Measurements from ENCODE around the gene LIPJ.

LIPJ gene

GRCh38 chr10:88594482-88594881 lies 7.9 kb downstream of the LIPJ start:
- no peak for DNase-seq (ENCODE audit: low read depth in 2 of 2)

GRCh38 chr10:88598055-88598454 lies 11.5 kb downstream of the LIPJ start:
- DNase-seq (ENCODE audit: low read depth in 2 of 2), result no peak

- DNase-seq (ENCODE audit: low read depth in 2 of 2), result no peak
Observed at GRCh38 chr10:88608052-88608732, 21.6 kb downstream of the LIPJ start.

- DNase-seq (ENCODE audit: low read depth in 2 of 2), result no peak
Observed at GRCh38 chr10:88608780-88609179, 22.2 kb downstream of the LIPJ start.

GRCh38 chr10:88616250-88616977 lies 29.9 kb downstream of the LIPJ start:
- DNase-seq (ENCODE audit: low read depth in 2 of 2), result no peak

- no peak for DNase-seq (ENCODE audit: low read depth in 2 of 2)
Observed at GRCh38 chr10:88617772-88618300, 31.3 kb downstream of the LIPJ start.

- no peak for DNase-seq (ENCODE audit: low read depth in 2 of 2)
Observed at GRCh38 chr10:88618496-88618895, 31.9 kb downstream of the LIPJ start.

- DNase-seq (ENCODE audit: low read depth in 2 of 2), result no peak
Observed at GRCh38 chr10:88620441-88620840, 33.9 kb downstream of the LIPJ start.

- no peak for DNase-seq (ENCODE audit: low read depth in 2 of 2)
Observed at GRCh38 chr10:88623835-88624234, 37.3 kb downstream of the LIPJ start.

- no peak for DNase-seq (ENCODE audit: low read depth in 2 of 2)
Observed at GRCh38 chr10:88624840-88625239, 38.3 kb downstream of the LIPJ start.

GRCh38 chr10:88640186-88640585 lies 53.6 kb downstream of the LIPJ start:
- DNase-seq (ENCODE audit: low read depth in 2 of 2), result no peak

GRCh38 chr10:88642209-88642608 lies 55.6 kb downstream of the LIPJ start:
- DNase-seq (ENCODE audit: low read depth in 2 of 2), result no peak

- DNase-seq (ENCODE audit: low read depth in 2 of 2), result no peak
Observed at GRCh38 chr10:88642963-88643362, 56.4 kb downstream of the LIPJ start.

GRCh38 chr10:88647061-88647615 lies 60.6 kb downstream of the LIPJ start:
- no peak for DNase-seq (ENCODE audit: low read depth in 2 of 2)

- no peak for DNase-seq (ENCODE audit: low read depth in 2 of 2)
Observed at GRCh38 chr10:88651101-88651551, 64.6 kb downstream of the LIPJ start.

GRCh38 chr10:88652616-88653015 lies 66.1 kb downstream of the LIPJ start:
- DNase-seq (ENCODE audit: low read depth in 2 of 2), result no peak

All from stimulated activated CD8-positive, alpha-beta memory T cell treated with anti-CD3 and anti-CD28 coated beads, Interleukin-7, amount 100 ng/mL, for 4 hours (primary cell).